GM12891 (cell line): ENCODE data around the gene LPO.

Experiments used
- POLR2A ChIP-seq: IDR thresholded peaks from 2 replicates; pipeline ENCODE4 v1.6.1; 2011; ENCODE audit warnings: low read depth, low read length, control low read depth
- POLR2AphosphoS5 ChIP-seq: IDR thresholded peaks from 2 replicates; pipeline ENCODE4 v1.6.1; 2011; ENCODE audit warnings: low read depth, low read length, control low read depth
- POU2F2 ChIP-seq: IDR thresholded peaks from 2 replicates; pipeline ENCODE4 v1.6.1; 2011; ENCODE audit warnings: low read depth, mild to moderate bottlenecking, control low read depth, low read length, moderate library complexity
- TAF1 ChIP-seq: IDR thresholded peaks from 2 replicates; pipeline ENCODE4 v1.6.1; 2011; ENCODE audit warnings: low read depth, low read length, control low read depth

GRCh38 chr17:58215685-58216084 lies 22.7 kb upstream of the LPO start:
- no peak for TF ChIP-seq TAF1
- TF ChIP-seq POLR2A, result no peak
- TF ChIP-seq POLR2AphosphoS5, result no peak
- TF ChIP-seq POU2F2, result no peak
